GM21576 (cell line): ENCODE results near the gene PDZD8.
"Not testable (repeated sequence)": the region's sequence is repeated elsewhere in the genome, so short reads cannot be mapped to it uniquely, and the experiment has no call there.

ENCODE experiments used
- ATAC-seq: cut with Tn5 transposase; IDR thresholded peaks from one replicate; pipeline ENCODE4 v1.9.1; 2021; ENCODE audit warnings: mild to moderate bottlenecking, moderate library complexity; ENCODE audit not compliant: unreplicated experiment

The PDZD8 gene

DNA sequence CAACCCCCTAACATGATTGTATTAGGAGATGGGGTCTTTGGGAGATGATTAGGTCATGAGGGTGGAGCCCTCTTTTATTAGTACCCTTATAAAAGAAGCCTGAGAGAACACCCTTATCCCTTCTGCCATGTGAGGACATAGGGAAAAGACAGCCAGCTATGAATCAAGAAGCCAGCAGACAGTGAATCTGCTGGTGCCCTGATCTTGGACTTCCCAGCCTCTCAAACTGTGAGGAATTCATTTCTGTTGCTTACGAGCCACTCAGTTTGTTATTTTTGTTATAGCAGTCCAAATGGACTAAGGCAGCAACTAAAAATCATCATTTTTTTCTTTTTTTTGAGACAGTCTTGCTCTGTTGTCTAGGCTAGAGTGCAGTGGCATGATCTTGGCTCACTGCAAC lies 74.6 kb downstream of the PDZD8 start:
- no peak for ATAC-seq

DNA sequence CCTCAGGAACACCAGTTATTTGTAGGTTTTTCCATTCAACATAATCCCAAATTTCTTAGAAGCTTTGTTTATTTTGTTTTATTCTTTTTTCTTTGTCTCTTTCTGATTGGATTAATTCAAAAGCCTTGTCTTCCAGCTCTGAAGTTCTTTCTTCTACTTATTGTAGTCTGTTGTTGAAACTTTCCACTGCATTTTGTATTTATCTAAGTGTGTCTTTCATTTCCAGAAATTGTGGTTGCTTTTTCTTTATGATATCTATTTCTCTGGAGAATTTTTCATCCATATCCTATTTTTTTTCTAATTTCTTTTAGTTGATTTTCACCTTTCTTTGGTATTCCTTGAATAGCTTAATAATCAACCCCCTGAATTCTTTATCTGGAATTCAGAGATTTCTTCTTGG lies 75.8 kb downstream of the PDZD8 start:
- no peak for ATAC-seq

DNA sequence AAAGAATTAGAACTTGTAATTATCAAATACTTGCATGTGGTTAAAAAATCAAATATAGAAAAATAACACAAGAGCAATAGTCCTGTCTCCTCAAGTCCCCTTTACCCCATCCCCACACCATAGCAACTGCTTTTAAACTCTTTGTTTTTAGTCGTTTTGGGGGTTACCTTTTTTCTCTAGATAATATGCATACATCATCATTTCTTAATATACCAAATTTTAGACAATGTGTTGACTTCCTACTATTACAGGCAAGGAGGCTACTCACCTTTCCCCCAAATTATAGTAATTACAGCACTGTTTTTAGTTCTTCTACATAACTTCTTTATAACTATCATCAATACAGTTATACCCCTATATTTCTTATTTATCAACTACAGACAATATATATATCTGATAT lies 77.0 kb downstream of the PDZD8 start:
- no peak for ATAC-seq

DNA sequence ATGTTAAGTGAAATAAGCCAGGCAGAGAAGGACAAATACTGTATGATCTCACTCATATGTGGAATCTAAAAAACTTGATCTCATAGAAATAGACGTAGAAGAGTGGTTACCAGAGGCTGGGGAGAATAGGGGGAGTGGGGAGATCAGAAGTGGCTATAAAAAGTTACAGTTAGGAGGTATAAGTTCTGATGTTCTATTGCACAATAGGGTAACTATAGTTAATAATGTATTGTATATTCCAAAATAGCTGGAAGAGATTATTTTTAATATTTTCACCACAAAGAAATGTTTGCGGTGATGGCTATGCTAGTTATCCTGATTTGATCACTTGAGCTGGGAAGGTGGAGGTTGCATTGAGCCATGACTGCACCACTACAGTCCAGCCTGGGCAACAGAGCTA lies 80.5 kb downstream of the PDZD8 start:
- no peak for ATAC-seq

DNA sequence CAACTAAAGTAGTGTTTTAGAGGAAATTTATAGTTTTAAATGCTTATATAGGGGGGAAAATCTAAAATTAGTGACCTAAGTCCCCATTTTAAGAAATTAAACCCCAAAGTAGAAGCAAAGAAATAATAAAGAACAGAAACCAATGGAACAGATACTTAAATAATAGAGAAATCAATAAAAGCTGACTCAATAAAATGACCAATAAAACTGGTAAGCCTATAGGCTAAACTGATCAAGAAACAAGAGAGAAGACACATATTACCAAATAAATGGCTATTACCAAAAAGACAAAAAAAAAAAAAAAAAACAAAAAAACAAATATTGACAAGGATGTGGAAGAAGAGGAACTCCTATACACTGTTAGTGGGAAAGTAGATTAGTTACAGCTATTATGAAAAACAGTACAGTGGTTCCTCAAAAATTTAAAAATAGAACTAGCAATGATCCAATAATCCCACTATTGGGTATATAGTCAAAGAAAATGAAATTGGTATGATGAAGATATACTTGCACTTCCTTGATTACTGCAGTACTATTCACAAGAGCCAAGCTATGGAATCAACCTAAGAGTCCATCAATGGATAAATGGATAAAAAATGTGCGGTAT lies 81.1 kb downstream of the PDZD8 start:
- ATAC-seq = no peak

DNA sequence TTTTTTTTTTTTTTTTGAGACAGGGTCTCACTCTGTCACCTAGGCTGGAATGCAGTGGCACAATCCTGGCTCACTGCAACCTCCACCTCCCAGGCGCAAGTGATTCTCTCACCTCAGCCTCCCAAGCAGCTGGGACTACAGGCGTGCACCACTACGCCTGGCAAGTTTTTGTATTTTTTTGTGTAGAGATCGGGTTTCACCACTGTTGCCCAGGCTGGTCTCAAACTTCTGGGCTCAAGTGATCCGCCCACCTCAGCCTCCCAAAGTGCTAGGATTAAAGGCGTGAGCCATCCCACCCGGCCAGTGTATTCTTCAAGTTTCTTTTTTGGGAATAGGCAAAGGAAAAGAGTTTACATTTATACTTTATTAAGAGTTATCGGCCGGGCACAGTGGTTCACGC lies 84.4 kb downstream of the PDZD8 start:
- not testable (repeated sequence) for ATAC-seq

DNA sequence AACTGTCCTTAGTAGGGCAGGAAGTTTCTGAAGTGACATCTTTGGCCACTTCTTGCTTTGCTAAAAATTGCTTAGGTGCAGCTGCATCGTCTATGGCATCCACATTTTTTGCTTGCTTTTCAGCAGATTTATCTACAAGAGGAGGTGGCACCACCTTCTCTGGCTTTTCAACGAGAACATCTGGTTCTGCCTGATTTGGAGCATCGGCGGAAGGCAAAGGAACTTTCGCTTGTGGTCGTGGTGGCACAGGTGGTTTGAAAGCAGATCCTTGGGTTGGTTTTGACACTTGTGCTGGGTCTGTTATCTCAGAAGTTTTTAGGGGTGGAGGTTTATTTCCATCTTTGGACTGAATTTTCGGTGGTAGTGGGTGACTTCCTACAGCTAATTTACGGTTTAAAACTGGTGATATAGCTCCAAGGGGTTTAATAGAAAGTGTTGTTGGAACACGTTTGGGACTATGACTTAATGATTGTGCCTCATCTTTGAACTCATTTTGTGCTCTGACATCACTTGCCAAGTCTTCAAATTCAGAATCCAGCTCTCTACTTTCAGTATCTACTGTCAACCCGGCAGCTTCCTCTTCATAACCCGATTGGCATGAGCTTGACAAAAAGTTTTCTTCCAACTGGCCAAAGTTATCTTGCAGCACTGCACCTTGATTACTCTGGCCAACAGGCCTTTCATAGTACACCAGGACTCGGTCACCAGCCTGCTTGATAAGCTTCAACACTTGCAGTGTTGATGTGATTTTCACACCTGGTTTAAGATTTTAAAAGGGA lies 90.3 kb downstream of the PDZD8 start:
- ATAC-seq = no peak

DNA sequence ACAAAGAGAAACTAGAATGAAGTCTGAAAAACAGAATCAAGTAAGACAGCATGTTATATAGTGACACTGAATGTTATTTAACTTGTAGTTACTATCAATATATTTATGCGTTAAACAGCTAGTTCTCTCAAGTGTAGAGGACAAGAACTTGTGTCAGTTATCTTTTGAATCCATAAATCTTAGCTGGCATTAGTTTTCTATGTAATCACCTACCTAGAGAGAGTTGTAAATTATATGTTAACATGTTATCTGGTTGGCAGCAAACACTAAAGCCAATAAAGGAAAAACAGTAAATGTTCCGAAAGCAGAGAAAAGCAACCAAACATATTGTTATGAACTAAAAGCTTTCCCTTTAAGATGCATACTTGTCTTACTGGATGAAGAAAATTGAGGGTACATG lies 97.6 kb downstream of the PDZD8 start:
- no peak for ATAC-seq

DNA sequence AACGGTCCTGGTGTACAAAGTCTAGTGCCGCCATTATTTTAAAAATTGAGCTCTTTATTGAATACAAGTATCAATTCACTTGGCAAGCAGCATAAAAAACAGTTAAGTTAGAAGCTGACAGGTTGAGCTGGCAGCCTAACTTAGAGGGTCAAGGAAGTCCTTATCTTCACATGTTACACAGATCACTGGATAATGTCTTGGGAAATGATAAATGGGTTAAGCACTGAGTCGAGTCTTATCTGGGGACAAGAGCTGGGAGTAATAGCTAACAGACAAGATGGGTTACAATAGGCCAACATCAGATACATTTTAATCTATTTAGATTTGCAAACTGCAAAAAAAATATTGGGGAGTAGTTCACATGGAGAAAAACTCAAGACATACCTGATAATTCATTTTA lies 100.1 kb downstream of the PDZD8 start:
- ATAC-seq = no peak

DNA sequence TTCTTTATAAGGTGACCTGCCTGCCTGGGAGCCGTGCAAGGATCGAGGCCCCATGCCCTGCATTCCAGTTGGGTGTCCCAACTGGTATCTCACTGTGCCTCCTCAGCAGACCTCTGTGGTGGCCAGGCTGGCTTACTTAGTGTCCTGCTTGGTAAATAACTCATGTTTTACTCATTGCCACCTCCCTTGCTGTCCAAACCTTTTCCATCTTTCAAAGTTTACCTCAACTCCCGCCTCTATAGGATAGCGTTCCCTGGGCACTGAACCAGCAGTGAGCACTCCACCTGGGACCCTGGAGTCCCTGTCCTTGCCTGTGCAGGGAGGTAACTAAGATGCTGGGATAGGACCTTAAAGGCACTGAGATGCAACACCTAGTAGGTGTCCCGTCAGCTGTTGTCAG lies 100.7 kb downstream of the PDZD8 start:
- ATAC-seq = no peak

DNA sequence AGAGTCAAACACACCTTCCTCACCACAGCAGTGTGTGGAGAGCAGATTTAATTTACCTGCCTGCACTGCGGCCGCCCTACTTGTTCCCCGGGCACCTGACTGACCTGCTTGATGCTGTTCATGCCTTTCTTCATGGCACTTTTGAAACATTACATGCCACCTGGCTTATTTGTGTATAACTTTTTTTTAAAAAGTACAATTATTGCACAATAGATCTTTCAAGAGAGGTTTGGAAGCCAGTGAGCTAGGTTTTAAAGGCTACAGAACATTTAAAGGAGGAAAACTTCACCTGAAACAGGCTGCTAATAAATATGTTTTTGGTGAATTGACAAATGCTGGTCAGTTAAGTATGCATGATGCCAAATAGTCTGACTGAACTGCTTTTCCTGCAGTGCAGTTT lies 101.3 kb downstream of the PDZD8 start:
- ATAC-seq = no peak

DNA sequence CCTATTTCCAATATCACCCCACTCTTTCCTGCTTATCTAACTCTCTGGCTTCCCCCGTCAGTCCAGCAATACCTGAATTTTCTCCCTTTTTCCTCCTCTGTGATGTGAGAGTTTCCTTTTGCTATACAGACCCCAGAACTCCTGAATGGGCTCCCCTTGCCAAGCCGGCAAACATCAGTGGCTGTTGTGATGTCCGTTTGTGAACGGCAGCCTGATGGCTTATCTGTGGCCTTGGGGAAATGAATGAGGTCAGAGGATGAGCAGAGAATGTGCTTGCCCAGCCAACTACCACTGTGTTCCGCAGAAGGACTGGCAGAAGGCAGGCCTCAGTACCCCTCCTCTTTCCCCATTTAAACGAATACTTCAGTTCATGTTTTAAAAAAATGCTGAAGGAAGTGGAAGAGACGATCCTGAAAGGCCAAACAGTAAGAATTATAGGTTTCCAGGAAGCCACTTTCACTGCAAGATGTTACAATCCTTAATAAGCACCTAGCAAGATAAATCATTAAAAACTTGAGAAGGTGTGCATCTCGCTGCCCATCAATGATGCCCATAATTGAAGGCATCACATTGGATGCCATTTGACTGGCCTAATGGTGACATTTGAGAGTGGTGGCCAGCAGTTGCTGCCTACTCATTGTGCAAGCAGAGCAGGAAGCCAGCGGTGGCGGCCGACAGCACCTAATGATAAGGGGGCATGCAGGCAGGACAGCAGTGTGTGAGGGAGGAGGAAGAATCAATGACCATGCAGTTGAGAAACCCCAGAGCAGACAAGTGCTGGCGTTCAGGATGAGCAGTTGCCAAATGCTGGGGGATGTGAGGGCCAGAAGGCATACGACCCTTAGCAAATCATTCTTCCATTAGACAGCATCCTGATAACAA lies 102.8 kb downstream of the PDZD8 start:
- no peak for ATAC-seq

DNA sequence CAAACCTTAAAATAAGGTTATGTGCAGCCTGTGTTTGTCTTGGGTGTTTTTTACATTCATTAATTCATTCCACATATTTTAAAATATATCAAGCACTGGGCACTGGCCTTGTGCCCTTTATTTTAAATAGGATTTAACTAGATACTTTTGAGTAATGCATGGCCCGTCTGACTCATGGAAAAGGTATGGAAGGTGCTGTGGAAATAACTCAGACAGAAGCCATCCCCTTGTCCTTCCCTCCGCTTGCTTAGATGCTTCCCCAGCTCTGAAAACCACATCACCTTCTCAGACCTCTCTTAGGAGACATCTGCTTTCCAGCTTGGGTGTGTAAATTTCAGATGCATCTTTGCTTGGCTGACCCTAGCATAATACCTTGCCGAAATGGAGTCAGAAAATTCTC lies 103.8 kb downstream of the PDZD8 start:
- no peak for ATAC-seq

DNA sequence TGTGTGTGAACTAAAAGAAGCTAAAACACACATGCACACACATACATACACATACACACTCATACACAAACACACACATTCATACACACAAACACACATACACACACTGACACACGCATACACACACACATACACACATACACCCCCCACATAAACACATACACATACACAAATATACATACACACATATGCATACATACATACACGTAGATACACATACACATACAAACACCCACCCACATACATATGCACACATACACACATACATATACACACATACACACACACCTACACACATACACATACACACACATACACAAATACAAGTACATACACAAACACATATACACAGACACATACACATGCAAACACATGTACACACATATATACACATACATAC lies 106.3 kb downstream of the PDZD8 start:
- no peak for ATAC-seq

DNA sequence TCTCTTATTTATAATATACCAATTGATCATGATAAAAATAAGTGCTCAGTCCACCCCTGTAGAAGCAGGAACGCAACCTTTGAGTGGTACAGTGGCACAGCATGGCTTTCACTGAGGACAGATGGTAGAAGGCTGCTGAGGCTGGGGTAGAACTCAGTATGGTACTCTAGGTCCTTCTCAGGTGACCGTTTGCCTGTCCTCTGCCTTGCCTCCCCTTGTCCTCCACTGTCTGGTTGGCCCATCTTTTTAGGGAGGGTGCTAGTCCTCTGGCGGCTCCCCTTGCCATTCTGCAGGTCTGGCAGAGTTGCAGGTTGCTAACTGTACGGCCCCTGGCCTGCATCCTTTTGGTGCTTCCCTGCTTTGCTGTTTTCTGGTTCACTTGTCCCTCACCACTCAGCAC lies 107.0 kb downstream of the PDZD8 start:
- ATAC-seq = no peak

DNA sequence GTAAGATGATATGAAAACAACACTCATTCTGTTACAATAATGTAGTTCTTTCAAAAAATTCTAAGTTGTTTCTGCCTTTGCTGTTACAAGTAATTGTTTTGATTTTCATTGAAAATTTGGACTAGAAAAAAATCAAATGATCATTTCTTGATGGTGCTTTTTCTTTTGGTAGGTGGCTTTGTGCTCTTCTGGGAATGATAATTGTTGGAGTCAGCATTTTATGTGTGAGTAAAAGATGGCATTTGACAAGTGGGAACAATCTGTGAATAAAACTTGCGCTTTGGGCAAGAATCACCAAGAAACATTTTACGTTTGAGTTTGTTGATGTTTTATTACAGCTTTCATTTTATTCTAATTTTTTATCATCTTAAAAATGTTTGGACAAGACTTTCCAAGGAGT lies 108.4 kb downstream of the PDZD8 start:
- no peak for ATAC-seq

DNA sequence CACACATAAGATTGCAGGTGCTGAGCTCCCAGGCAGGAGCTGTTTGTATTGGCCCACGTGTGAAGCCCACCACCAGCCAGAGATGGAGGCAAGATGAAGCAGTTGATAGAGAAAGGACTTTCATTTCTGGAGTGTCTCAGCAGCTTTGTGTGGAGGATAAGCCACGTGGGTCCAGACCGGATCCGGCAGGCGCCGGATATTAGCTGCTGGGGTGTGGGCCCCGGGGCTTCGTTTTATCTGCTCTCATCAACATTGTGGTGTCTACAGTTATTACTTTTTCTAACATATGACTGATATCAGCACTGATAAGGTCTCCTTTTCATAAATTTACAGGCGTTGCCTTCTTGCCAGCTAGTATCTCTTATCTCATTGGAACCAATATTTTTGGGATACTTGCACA lies 108.8 kb downstream of the PDZD8 start:
- ATAC-seq = no peak

DNA sequence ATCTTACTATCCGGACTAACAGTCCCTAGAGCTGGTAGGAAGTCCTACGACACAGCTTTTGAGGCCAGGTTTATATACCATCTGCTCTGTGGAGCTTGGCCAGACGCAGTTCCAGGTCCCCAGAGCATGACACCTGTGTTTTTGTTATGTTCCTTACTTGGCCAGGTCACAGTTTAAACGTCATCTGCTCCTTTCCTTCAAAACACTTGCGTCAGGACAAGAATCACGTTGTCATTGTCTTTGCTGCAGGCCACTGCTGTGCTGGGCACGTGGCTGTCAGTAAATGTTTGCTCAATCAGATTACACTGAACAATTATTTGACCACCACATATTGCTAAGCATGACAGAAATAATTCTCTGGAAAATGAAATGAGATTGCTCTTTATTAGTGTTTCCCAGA lies 110.5 kb downstream of the PDZD8 start:
- no peak for ATAC-seq

DNA sequence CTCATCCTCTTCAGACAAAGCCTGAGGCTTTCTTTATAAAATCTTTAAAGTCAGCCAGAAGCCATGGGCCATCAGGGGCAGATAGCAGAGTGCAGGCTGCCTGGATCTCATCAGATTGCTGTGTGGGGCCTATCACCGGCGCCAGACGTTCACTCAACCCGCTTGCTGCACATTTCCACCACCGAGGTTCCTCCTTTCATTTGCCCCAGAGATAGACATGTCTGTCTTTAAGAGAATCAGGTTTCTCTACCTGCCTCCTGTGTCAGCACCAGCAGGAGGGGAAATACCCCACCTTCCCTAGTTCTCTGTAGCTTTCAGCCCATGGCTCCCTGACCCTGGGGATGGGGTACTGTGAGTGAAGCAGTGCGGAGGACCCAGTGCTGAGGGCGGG lies 112.3 kb downstream of the PDZD8 start:
- ATAC-seq = no peak

DNA sequence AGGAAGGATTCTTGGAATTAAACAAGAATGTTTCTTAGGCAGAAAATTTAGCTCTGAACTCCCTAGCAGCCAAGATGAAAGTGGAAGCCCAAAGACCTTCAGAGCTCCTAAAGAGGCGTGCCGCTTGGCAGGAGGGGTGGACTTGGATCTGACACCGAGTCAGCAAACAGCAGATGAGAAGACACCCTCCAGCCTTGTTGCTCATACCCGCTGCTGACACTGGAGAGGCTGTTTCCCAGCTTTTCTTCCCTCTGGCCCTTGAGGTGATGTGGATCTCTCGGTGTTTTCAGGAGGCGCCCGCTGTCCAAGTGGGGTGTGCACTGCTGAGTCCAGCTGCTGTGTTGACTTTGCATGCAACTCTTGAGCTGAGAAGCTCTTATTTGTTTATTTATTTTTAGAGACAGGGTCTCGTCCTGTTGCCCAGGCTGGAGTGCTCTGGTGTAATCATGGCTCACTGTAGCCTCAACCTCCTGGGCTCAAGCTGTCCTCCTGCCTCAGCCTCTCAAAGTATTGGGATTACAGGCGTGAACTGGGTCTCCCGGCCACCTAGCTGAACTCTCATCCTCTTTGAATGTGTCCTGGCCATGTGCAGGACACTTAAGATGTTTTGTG lies 112.8 kb downstream of the PDZD8 start:
- no peak for ATAC-seq

DNA sequence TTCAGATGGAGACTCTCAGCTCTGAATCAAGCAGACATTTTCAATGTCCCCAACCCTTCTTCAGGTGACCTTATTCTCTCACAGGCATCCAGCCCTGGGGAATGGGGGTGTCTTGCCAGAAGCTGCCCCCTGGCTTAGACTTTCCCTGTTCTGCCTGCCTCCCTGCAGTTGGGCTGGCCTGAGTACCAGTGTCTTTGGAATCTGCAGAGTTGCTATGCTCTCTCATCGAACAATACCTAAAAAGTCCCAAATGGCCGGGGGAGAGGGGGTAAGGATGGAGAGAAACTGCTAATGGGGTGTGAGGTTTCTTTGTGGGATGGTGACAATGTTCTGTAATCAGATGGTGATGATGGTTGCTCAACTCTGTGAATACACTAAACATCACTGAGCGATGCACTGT lies 113.7 kb downstream of the PDZD8 start:
- ATAC-seq = no peak

DNA sequence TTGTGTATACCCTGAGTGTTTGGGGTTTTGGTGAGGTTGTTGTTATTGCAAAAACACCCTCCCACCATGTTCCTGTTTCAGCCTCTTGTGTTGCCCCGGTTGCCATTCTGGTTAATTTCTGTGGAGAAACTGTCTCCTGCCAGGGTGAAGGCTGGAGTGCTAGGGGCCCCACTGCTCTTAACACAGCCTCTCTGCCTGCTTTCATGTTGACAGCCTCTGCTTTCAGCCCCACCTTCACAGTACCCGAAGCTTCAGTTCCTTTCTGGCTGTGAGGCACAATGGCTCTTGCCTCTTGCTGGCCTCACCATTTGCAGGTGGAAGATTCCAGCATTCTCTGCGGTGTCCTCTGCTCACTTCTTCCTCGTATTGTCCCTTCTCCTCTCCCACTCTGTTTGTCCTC lies 115.2 kb downstream of the PDZD8 start:
- ATAC-seq = no peak
